SK-N-SH (cell line): Measurements from ENCODE around the gene MAP4K4. TPM values are rescaled to one million over a fixed set of nuclear protein-coding genes. Genes with fewer than 3 reads are reported as not detected.

Experiments
- CTCF ChIA-PET: fragments of 300-600, 350-600 bp; formaldehyde crosslinking; extraction: SDS; loops from one replicate; lab custom pipeline; 2021; lab: Yijun Ruan, JAX
- POLR2A ChIA-PET: fragments of 350-600 bp; sonication (Branson Sonifier 250); formaldehyde crosslinking; extraction: SDS; loops from one replicate; lab custom pipeline; 2020; ENCODE audit warnings: antibody characterized with exemption, inconsistent platforms; lab: Yijun Ruan, JAX
- DNase-seq: peaks from one replicate; pipeline ENCODE4 v3.0.0; 2012
- H2AFZ ChIP-seq: fragments of 200-600 bp; sonication (generic); 2 replicates; pipeline ENCODE4 v1.8.1; 2016; ENCODE audit warnings: antibody characterized with exemption, mild to moderate bottlenecking, low read depth
- H3F3A ChIP-seq: fragments of 200-600 bp; sonication (generic); replicated peaks from 2 replicates; pipeline ENCODE3; 2016; ENCODE audit warnings: antibody characterized with exemption, mild to moderate bottlenecking; ENCODE audit not compliant: insufficient read depth
- H3K27ac ChIP-seq, 2 experiments: fragments of 200-500 bp in 1 of 2; fragments of 200-600 bp in 1 of 2; sonication (Bioruptor generic) in 1 of 2; sonication (generic), shearing (Covaris generic) in 1 of 2; 2 replicates each; pipeline versions ENCODE4 v1.5.1 to v1.6.1; 2014 to 2016; ENCODE audit warnings: low read depth in 2 of 2, inconsistent platforms in 1 of 2, low read length in 1 of 2, mild to moderate bottlenecking in 1 of 2, mixed read lengths in 1 of 2
- H3K27me3 ChIP-seq: fragments of 200-600 bp; sonication (generic), shearing (Covaris generic); 2 replicates; pipeline ENCODE4 v1.6.1; 2016; ENCODE audit warnings: mixed run types; ENCODE audit not compliant: insufficient read depth
- H3K36me3 ChIP-seq, 2 experiments: fragments of 200-500 bp in 1 of 2; fragments of 200-600 bp in 1 of 2; sonication (Bioruptor generic) in 1 of 2; sonication (generic) in 1 of 2; replicated peaks in 1 of 2; 2 replicates each; pipeline versions ENCODE3 to v1.5.1; 2014 to 2016; ENCODE audit warnings: low read length in 1 of 2, mild to moderate bottlenecking in 1 of 2; ENCODE audit not compliant: insufficient read depth in 2 of 2, control insufficient read depth in 1 of 2
- H3K4me1 ChIP-seq, 2 experiments: fragments of 200-500 bp in 1 of 2; fragments of 200-600 bp in 1 of 2; sonication (Bioruptor generic) in 1 of 2; sonication (generic), shearing (Covaris generic) in 1 of 2; 2 replicates each; pipeline versions ENCODE4 v1.5.1 to v1.6.1; 2014 to 2016; ENCODE audit warnings: low read depth in 1 of 2, low read length in 1 of 2, mixed run types in 1 of 2; ENCODE audit not compliant: insufficient read depth in 2 of 2, control insufficient read depth in 1 of 2
- H3K4me2 ChIP-seq: fragments of 200-600 bp; sonication (generic), shearing (Covaris generic); 2 replicates; pipeline ENCODE4 v1.6.1; 2017; ENCODE audit warnings: mixed run types
- H3K4me3 ChIP-seq, 2 experiments: fragments of 200-500 bp in 1 of 2; fragments of 200-600 bp in 1 of 2; sonication (Bioruptor generic) in 1 of 2; sonication (generic), shearing (Covaris generic) in 1 of 2; 2 replicates each; pipeline versions ENCODE4 v1.5.1 to v1.8.1; 2014 to 2016; ENCODE audit warnings: low read depth in 2 of 2, inconsistent platforms in 1 of 2, low read length in 1 of 2, mild to moderate bottlenecking in 1 of 2, mixed read lengths in 1 of 2, moderate library complexity in 1 of 2
- H3K79me2 ChIP-seq: fragments of 200-600 bp; sonication (generic); 2 replicates; pipeline ENCODE4 v1.8.1; 2017; ENCODE audit warnings: mild to moderate bottlenecking; ENCODE audit not compliant: insufficient read depth
- H3K9ac ChIP-seq: fragments of 200-600 bp; sonication (generic); 2 replicates; pipeline ENCODE4 v1.6.1; 2017; ENCODE audit warnings: mixed run types
- H3K9me2 ChIP-seq: fragments of 200-600 bp; sonication (generic); 2 replicates; pipeline ENCODE4 v1.6.1; 2017; ENCODE audit warnings: mixed run types
- H3K9me3 ChIP-seq: fragments of 200-600 bp; sonication (generic); 2 replicates; pipeline ENCODE4 v1.6.1; 2017; ENCODE audit warnings: mixed run types, mild to moderate bottlenecking, moderate library complexity
- H4K20me1 ChIP-seq: fragments of 200-600 bp; sonication (generic); 2 replicates; pipeline ENCODE4 v1.6.1; 2017; ENCODE audit warnings: mild to moderate bottlenecking, mixed run types; ENCODE audit not compliant: insufficient read depth
- CHD2 ChIP-seq: fragments of 150-350 bp; IDR thresholded peaks from 2 replicates; pipeline ENCODE4 v1.6.1; 2018; ENCODE audit warnings: low read length; ENCODE audit not compliant: partially characterized antibody
- EP300 ChIP-seq, 2 experiments: IDR thresholded peaks; 2 replicates each; pipeline versions ENCODE4 v1.4.0 to v1.6.1; 2012; ENCODE audit warnings: borderline replicate concordance in 1 of 2, low read depth in 1 of 2, low read length in 1 of 2
- EZH2phosphoT487 ChIP-seq: fragments of 200-600 bp; sonication (generic); IDR thresholded peaks from 2 replicates; pipeline ENCODE4 v1.6.1; 2017; ENCODE audit warnings: low read depth, mixed run types, mild to moderate bottlenecking, antibody characterized with exemption, moderate library complexity, borderline replicate concordance
- FOSL2 ChIP-seq: IDR thresholded peaks from 2 replicates; pipeline ENCODE4 v1.4.0; 2012; ENCODE audit warnings: low read depth, mild to moderate bottlenecking, moderate library complexity, borderline replicate concordance
- FOXM1 ChIP-seq: IDR thresholded peaks from 2 replicates; pipeline ENCODE4 v1.4.0; 2012; ENCODE audit warnings: low read depth, mild to moderate bottlenecking
- GABPA ChIP-seq: IDR thresholded peaks from 2 replicates; pipeline ENCODE4 v1.4.0; 2012; ENCODE audit warnings: low read depth, mild to moderate bottlenecking
- GATA2 ChIP-seq: sonication (generic); formaldehyde crosslinking; IDR thresholded peaks from 2 replicates; pipeline ENCODE4 v1.5.0; 2020; ENCODE audit warnings: mild to moderate bottlenecking, missing genetic modification reagents
- IRF3 ChIP-seq: fragments of 150-350 bp; IDR thresholded peaks from 2 replicates; pipeline ENCODE4 v1.6.1; 2016; ENCODE audit warnings: mild to moderate bottlenecking, low read depth, low read length
- JUND ChIP-seq: IDR thresholded peaks from 2 replicates; pipeline ENCODE4 v1.4.0; 2012
- NFIC ChIP-seq: IDR thresholded peaks from 2 replicates; pipeline ENCODE4 v1.4.0; 2012; ENCODE audit warnings: borderline replicate concordance
- NRF1 ChIP-seq: IDR thresholded peaks from 2 replicates; pipeline ENCODE4 v1.6.1; 2012; ENCODE audit warnings: low read depth, mild to moderate bottlenecking, low read length
- PBX3 ChIP-seq: IDR thresholded peaks from 2 replicates; pipeline ENCODE4; 2012
- RXRA ChIP-seq: IDR thresholded peaks from 2 replicates; pipeline ENCODE4 v1.4.0; 2012; ENCODE audit warnings: low read depth, mild to moderate bottlenecking, borderline replicate concordance
- SMC3 ChIP-seq: IDR thresholded peaks from 2 replicates; pipeline ENCODE4 v1.6.1; 2012; ENCODE audit warnings: low read depth, low read length, improper control_type of control experiment
- TCF12 ChIP-seq: IDR thresholded peaks from 2 replicates; pipeline ENCODE4 v1.4.0; 2012
- TEAD4 ChIP-seq: IDR thresholded peaks from 2 replicates; pipeline ENCODE4 v1.4.0; 2012; ENCODE audit warnings: mild to moderate bottlenecking, borderline replicate concordance; ENCODE audit not compliant: insufficient read depth
- USF2 ChIP-seq: fragments of 150-350 bp; IDR thresholded peaks from 2 replicates; pipeline ENCODE4 v1.6.1; 2017; ENCODE audit warnings: antibody characterized with exemption, low read length, low read depth, borderline replicate concordance
- YY1 ChIP-seq: IDR thresholded peaks from 2 replicates; pipeline ENCODE4 v1.4.0; 2012; ENCODE audit warnings: low read depth, mild to moderate bottlenecking
- WGBS: methylation state at CpG from one replicate; pipeline ENCODE4 v1.1.6; 2017; ENCODE audit warnings: low lambda C conversion rate; 5-methylcytosine and 5-hydroxymethylcytosine counted together
- polyA plus RNA-seq, 3 experiments: library from polyadenylated mRNA; depleted of rRNA; stranded (reverse); fragments of >200 nt; gene quantifications; 2 replicates each; pipeline ENCODE4 v1.2.3, GENCODE V29; 2012
- TF ChIP-seq, protein P1 (sequence below): IDR thresholded peaks from 2 replicates; pipeline ENCODE4 v1.4.0; 2012; ENCODE audit warnings: low read depth, borderline replicate concordance
- TF ChIP-seq, protein P2 (sequence below): IDR thresholded peaks from 2 replicates; pipeline ENCODE4 v1.4.0; 2012; ENCODE audit warnings: low read depth

Gene MAP4K4
- polyA plus RNA-seq, 1 of the 3 experiments (the other 2 are of a cell fraction), result 72.9 TPM

DNA sequence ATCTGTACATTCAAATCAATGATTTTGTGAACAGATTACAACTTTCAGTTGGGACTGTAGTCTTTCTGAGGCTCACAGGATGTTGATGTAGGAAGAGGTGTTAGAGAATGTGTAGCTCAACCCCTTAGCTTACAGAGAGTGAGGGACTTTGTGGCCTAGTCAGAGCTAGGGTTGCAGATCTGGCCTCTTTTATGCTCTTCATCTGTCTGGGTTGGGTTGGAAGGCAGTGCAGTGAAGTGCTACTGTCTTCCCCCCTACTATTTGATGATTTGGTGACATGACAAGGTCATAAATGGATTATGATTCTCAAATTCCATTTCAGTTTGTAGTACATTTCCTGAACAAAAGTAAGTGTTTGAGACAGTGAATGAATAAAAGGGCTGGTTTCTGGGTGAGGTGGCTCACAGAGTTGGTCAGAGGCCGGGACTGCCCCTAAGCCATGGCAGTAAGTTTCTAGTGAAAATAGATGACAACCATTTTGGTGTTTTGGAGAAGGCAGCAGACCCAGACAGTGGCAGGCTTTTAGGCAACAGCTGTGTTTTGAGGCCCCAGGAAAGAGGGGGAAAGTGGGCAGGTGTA lies 21.6 kb downstream of the MAP4K4 start (continued):
- 0 out of 2 replicates have a peak, but pooled peaks have one; percentile 4 for TF ChIP-seq FOSL2
- peak; percentile 72; the same call in 1 of the 2 replicates for TF ChIP-seq PBX3
- TF ChIP-seq EZH2phosphoT487, result no peak

DNA sequence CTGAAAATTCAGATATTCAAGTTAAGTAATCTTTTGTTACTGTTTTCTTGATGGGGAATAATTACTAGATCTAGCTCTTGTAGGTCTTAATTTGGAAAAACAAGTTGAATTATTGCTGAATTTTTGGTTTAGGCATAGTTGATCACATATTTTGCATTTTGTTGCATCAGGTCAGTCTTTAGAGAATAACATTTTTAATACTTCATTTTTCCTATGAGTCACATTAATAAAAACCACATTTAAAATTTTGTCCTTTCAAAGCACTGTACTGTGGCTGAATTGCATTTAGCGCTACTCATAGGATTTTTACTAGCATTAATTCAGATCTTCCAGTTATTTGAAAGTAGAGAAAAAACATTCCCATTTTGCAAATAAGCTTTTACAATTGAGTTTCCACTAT lies 23.2 kb downstream of the MAP4K4 start:
- POLR2A ChIA-PET, result no interaction called here
- Histone ChIP-seq H3K9me3 (no peaks in the 10 kb centered on the region), H3K4me1 (peaks cover 6 to 32% of the 10 kb centered on the region in 2 experiments), H3K36me3 (peaks cover 0 to 21% of the 10 kb centered on the region in 2 experiments), H3K27me3 (no peaks in the 10 kb centered on the region), H2AFZ (no peak overlapping the region), H4K20me1 (peaks cover 99% of the 10 kb centered on the region), H3K4me2 (peak overlapping the region; percentile 46), H3K27ac (peak overlapping the region in 1 of 2 experiments; percentile 82; a peak in 2 of 4 replicates), H3K79me2 (peaks cover 99% of the 10 kb centered on the region), H3K4me3 (no peak overlapping the region), H3K9me2 (no peaks in the 10 kb centered on the region), H3F3A (peaks cover 22% of the 10 kb centered on the region), H3K9ac (peak overlapping the region; percentile 27; the same call in 1 of the 2 replicates)
- TF ChIP-seq FOSL2, result peak; percentile 50; the same call in 1 of the 2 replicates
- TF ChIP-seq TCF12, result peak; percentile 62
- no peak for TF ChIP-seq RXRA
- DNase-seq, result no peak
- WGBS, result 76% methylated on average over 1 of the region's 1 CpG
- CTCF ChIA-PET, result interaction anchor here (0.9 kb wide), 1 partner anchor 10 kb away, joined by 3 read pairs; no protein-coding TSS in a partner anchor

DNA sequence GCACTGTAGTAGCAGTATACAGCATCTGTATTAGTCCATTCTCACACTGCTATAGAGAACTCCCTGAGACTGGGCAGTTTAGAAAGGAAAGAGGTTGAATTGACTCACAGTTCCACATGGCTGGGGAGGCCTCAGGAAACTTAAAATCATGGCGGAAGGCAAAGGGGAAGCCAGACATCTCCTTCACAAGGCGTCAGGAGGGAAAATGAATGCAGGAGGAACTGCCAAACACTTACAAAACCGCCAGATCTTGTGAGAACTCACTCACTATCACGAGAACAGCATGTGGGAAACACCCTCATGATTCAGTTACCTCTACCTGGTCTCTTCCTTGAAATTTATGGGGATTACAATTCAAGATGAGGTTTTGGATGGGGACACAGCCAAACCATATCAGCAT lies 25.4 kb downstream of the MAP4K4 start:
- Histone ChIP-seq H3K4me1 (peaks cover 6 to 32% of the 10 kb centered on the region in 2 experiments), H3K9ac (no peak overlapping the region), H3K4me2 (no peak overlapping the region), H3K27me3 (no peaks in the 10 kb centered on the region), H3K36me3 (peaks cover 0 to 11% of the 10 kb centered on the region in 2 experiments), H4K20me1 (peaks cover 99% of the 10 kb centered on the region), H3K9me3 (no peaks in the 10 kb centered on the region), H2AFZ (no peak overlapping the region), H3K9me2 (no peaks in the 10 kb centered on the region), H3K27ac (no peak overlapping the region), H3K79me2 (peaks cover 99% of the 10 kb centered on the region), H3K4me3 (no peak overlapping the region), H3F3A (peaks cover 22% of the 10 kb centered on the region)
- ChIA-PET POLR2A (no interaction called here), CTCF (interaction anchor here (1.8 kb wide), 1 partner anchor 108 kb away, joined by 5 read pairs; no protein-coding TSS in a partner anchor)
- WGBS, result 92% methylated on average over 4 of the region's 4 CpGs
- DNase-seq, result no peak
- TF ChIP-seq EZH2phosphoT487 (no peak), RXRA (no peak), GATA2 (CRISPR knock-in tag) (no peak), JUND (no peak), EP300 (IDR thresholded peaks at IDR 0.05; ENCODE audit: borderline replicate concordance in 1 of 2, low read depth in 1 of 2, low read length in 1 of 2) (no peak), CHD2 (no peak), PBX3 (no peak), USF2 (no peak), NRF1 (no peak), NFIC (no peak), IRF3 (no peak), SMC3 (no peak), GABPA (no peak), YY1 (no peak), FOXM1 (no peak), TEAD4 (no peak)
- TF ChIP-seq, protein P1, sequence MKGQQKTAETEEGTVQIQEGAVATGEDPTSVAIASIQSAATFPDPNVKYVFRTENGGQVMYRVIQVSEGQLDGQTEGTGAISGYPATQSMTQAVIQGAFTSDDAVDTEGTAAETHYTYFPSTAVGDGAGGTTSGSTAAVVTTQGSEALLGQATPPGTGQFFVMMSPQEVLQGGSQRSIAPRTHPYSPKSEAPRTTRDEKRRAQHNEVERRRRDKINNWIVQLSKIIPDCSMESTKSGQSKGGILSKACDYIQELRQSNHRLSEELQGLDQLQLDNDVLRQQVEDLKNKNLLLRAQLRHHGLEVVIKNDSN, result no peak
- TF ChIP-seq, protein P2, sequence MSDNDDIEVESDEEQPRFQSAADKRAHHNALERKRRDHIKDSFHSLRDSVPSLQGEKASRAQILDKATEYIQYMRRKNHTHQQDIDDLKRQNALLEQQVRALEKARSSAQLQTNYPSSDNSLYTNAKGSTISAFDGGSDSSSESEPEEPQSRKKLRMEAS, result no peak
